ENCODE results near the gene PPP1R12B.
"Not testable (repeated sequence)": the region's sequence is repeated elsewhere in the genome, so short reads cannot be mapped to it uniquely, and the experiment has no call there.

Gene PPP1R12B

GRCh38 chr1:202613571-202613970, 265.1 kb downstream of the PPP1R12B start:
- DNase-seq (ENCODE audit: insufficient read length, low spot score) (no peak), FAIRE-seq (no peak)
- no peak for TF ChIP-seq CTCF (IDR thresholded peaks at IDR 0.05; ENCODE audit: insufficient read depth, missing control alignments)

GRCh38 chr1:202614363-202615207, 266.1 kb downstream of the PPP1R12B start:
- not testable (repeated sequence) for FAIRE-seq; DNase-seq (ENCODE audit: insufficient read length, low spot score)
- TF ChIP-seq CTCF (IDR thresholded peaks at IDR 0.05; ENCODE audit: insufficient read depth, missing control alignments): peak; percentile 30

GRCh38 chr1:202615208-202615500, 266.7 kb downstream of the PPP1R12B start:
- not testable (repeated sequence) for FAIRE-seq; DNase-seq (ENCODE audit: insufficient read length, low spot score)

GRCh38 chr1:202615501-202616354, 267.2 kb downstream of the PPP1R12B start:
- no peak for FAIRE-seq
- no peak for TF ChIP-seq CTCF (IDR thresholded peaks at IDR 0.05; ENCODE audit: insufficient read depth, missing control alignments)
- no peak for DNase-seq (ENCODE audit: insufficient read length, low spot score)

- DNase-seq (ENCODE audit: insufficient read length, low spot score) (no peak), FAIRE-seq (no peak)
- TF ChIP-seq CTCF (IDR thresholded peaks at IDR 0.05; ENCODE audit: insufficient read depth, missing control alignments): no peak
Observed at GRCh38 chr1:202616355-202616915, 267.9 kb downstream of the PPP1R12B start.

DNA sequence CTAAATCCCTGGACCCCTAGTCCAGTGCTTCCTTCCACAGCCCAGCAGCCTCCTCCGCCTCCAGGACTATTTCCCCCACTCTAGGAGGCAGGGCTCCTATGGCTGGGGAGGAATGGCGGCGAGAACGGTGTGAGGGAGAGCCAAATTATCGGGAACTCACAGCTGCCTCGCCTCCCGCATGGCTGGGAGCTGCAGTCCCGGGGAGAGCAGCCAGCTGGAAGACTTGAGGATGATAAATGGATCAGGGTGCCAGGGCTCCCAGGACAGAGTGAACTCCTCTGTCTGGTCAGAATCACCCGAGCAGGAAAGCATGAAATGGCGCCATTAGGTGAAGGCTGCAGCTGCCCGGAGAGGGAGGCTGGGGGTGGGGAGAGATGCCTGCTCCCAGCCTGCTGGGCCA, 270.5 kb downstream of the PPP1R12B start:
- not testable (repeated sequence) for DNase-seq (ENCODE audit: insufficient read length, low spot score); FAIRE-seq

GRCh38 chr1:202619505-202619904, 271.0 kb downstream of the PPP1R12B start:
- no peak for TF ChIP-seq CTCF (IDR thresholded peaks at IDR 0.05; ENCODE audit: insufficient read depth, missing control alignments)
- FAIRE-seq (no peak), DNase-seq (ENCODE audit: insufficient read length, low spot score) (no peak)

DNA sequence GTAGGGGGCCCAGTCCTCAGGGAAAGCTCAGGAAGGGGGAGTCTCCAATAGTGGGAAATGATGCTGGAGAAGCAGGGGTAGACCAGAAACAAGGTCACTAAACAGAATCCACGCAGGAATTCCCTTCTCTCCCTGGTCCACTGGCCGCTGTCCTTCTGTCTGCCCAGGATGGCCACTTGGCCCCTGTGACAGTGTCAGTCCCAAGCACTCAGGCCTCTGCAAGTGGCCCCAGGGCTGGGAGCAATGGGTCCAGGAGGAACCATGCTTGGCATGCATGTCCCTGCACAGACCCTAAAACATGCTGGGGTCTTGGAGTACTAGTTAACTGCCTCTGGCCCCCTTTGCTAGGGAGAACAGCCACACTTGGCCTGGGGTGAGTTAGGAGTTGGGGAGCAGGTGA, 271.5 kb downstream of the PPP1R12B start:
- not testable (repeated sequence) for FAIRE-seq; DNase-seq (ENCODE audit: insufficient read length, low spot score)
